ENCODE data around the gene KANSL1.

Gene KANSL1

DNA sequence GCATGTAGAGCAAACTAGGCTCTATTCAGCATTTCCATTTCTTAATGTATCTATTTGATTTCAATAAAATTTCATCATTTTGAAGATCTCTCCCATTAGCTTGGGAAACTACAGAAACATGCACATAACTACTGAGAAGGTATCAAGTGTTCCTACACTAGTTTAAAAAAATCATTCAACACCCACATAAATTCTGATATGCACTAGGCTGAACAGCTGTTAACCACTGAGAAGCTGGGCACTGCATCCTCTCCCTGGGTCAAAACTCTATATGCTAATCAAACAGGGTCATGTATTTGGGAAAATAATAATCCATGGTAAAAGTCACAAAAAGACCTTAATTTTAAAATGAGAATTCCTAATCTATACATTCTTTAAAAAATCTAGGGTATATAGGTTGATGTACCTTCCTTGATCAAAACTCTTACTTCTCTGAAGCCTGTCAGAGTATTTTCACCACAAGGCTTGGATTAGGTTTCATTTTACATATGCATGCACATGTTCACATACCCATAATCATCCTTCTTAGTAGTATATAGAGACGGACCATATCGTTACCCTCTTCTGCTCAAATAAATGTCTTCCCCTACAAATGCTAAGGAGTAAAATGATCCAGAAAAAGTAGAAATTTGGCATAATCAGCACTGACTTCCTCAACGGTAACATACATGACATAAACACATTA is 57.2 kb downstream of the KANSL1 start:
- TF ChIP-seq EZH2phosphoT487 (conservative IDR thresholded peaks at IDR 0.05; ENCODE audit: low read length), result no peak
- no peak for TF ChIP-seq CTCF (IDR thresholded peaks at IDR 0.05; ENCODE audit: insufficient read depth, low read length, poor library complexity, severe bottlenecking)

GRCh38 chr17:46135126-46135812 is 58.0 kb downstream of the KANSL1 start:
- peaks cover 7% of the 10 kb centered on the region; the same call in 1 of the 2 replicates for H3F3A ChIP-seq (ENCODE audit: insufficient read depth)
- no peaks in the 10 kb centered on the region for H3K27me3 ChIP-seq (ENCODE audit: low read length)
- no peaks in the 10 kb centered on the region for H3K9me2 ChIP-seq (replicated peaks; ENCODE audit: insufficient read depth, low read length)
- no peak overlapping the region for H3K4me2 ChIP-seq (ENCODE audit: low read depth, low read length, poor library complexity, severe bottlenecking)
- TF ChIP-seq CTCF (IDR thresholded peaks at IDR 0.05; ENCODE audit: insufficient read depth, low read length, poor library complexity, severe bottlenecking), result no peak
- no peak for TF ChIP-seq EZH2phosphoT487 (conservative IDR thresholded peaks at IDR 0.05; ENCODE audit: low read length)
- no peak overlapping the region for H3K9ac ChIP-seq (ENCODE audit: low read length)
- no peak overlapping the region for H3K27ac ChIP-seq (ENCODE audit: low read depth, low read length)
- H3K79me2 ChIP-seq (ENCODE audit: insufficient read depth, low read length), result peaks cover 100% of the 10 kb centered on the region
- H3K4me3 ChIP-seq (ENCODE audit: insufficient read depth, low read length, poor library complexity, severe bottlenecking), result no peak overlapping the region
- H2AFZ ChIP-seq (ENCODE audit: low read depth, low read length, severe bottlenecking), result no peak overlapping the region
- no peaks in the 10 kb centered on the region for H3K36me3 ChIP-seq (ENCODE audit: low read length)
- H4K20me1 ChIP-seq (ENCODE audit: low read depth, low read length), result peaks cover 35% of the 10 kb centered on the region
- no peaks in the 10 kb centered on the region for H3K9me3 ChIP-seq (ENCODE audit: insufficient read depth, low read length)

More for the DNA sequence above, 57.2 kb downstream of the KANSL1 start:
- Histone ChIP-seq H3K79me2 (ENCODE audit: insufficient read depth, low read length) (peaks cover 100% of the 10 kb centered on the region), H4K20me1 (ENCODE audit: low read depth, low read length) (peaks cover 36% of the 10 kb centered on the region), H3K9me3 (ENCODE audit: insufficient read depth, low read length) (no peaks in the 10 kb centered on the region), H2AFZ (ENCODE audit: low read depth, low read length, severe bottlenecking) (no peak overlapping the region), H3K27me3 (ENCODE audit: low read length) (no peaks in the 10 kb centered on the region), H3F3A (ENCODE audit: insufficient read depth) (peaks cover 8% of the 10 kb centered on the region; the same call in 1 of the 2 replicates), H3K4me2 (ENCODE audit: low read depth, low read length, poor library complexity, severe bottlenecking) (no peak overlapping the region), H3K4me3 (ENCODE audit: insufficient read depth, low read length, poor library complexity, severe bottlenecking) (no peak overlapping the region), H3K9me2 (replicated peaks; ENCODE audit: insufficient read depth, low read length) (no peaks in the 10 kb centered on the region), H3K9ac (ENCODE audit: low read length) (no peak overlapping the region), H3K27ac (ENCODE audit: low read depth, low read length) (no peak overlapping the region), H3K36me3 (ENCODE audit: low read length) (no peaks in the 10 kb centered on the region)

GRCh38 chr17:46129302-46129701 is 63.9 kb downstream of the KANSL1 start:
- H3K9ac ChIP-seq (ENCODE audit: low read length), result no peak overlapping the region
- H3K36me3 ChIP-seq (ENCODE audit: low read length), result no peaks in the 10 kb centered on the region
- peaks cover 31% of the 10 kb centered on the region for H4K20me1 ChIP-seq (ENCODE audit: low read depth, low read length)
- H3F3A ChIP-seq (ENCODE audit: insufficient read depth), result no peaks in the 10 kb centered on the region; the same call in 1 of the 2 replicates
- H3K4me2 ChIP-seq (ENCODE audit: low read depth, low read length, poor library complexity, severe bottlenecking), result no peak overlapping the region
- no peaks in the 10 kb centered on the region for H3K9me2 ChIP-seq (replicated peaks; ENCODE audit: insufficient read depth, low read length)
- H3K79me2 ChIP-seq (ENCODE audit: insufficient read depth, low read length), result peaks cover 98% of the 10 kb centered on the region
- no peak overlapping the region for H3K4me3 ChIP-seq (ENCODE audit: insufficient read depth, low read length, poor library complexity, severe bottlenecking)
- H3K9me3 ChIP-seq (ENCODE audit: insufficient read depth, low read length), result no peaks in the 10 kb centered on the region
- TF ChIP-seq EZH2phosphoT487 (conservative IDR thresholded peaks at IDR 0.05; ENCODE audit: low read length) (no peak), CTCF (IDR thresholded peaks at IDR 0.05; ENCODE audit: insufficient read depth, low read length, poor library complexity, severe bottlenecking) (no peak)
- H2AFZ ChIP-seq (ENCODE audit: low read depth, low read length, severe bottlenecking), result no peak overlapping the region
- no peaks in the 10 kb centered on the region for H3K27me3 ChIP-seq (ENCODE audit: low read length)
- H3K27ac ChIP-seq (ENCODE audit: low read depth, low read length), result no peak overlapping the region

Data from SU-DHL-6 (cell line).